ENCODE measurements around the gene MEX3C. TPM values are rescaled to one million over a fixed set of nuclear protein-coding genes. Genes with fewer than 3 reads are reported as not detected.

MEX3C gene
- total RNA-seq, 4 donors from 2014 or later = 30.6 to 44.7 (median 33.2) TPM

GRCh38 chr18:51164761-51165281, 32.7 kb downstream of the MEX3C start:
- no peak for DNase-seq
- no peaks in the 10 kb centered on the region for H3K4me1 ChIP-seq
- no peaks in the 10 kb centered on the region for H3K9me3 ChIP-seq
- TF ChIP-seq CTCF (IDR thresholded peaks at IDR 0.05) (no peak), POLR2A (IDR thresholded peaks at IDR 0.05) (no peak)
- no peaks in the 10 kb centered on the region for H3K36me3 ChIP-seq
- no peaks in the 10 kb centered on the region for H3K27me3 ChIP-seq
- no peak overlapping the region for H3K27ac ChIP-seq
- no peak overlapping the region for H3K4me3 ChIP-seq (replicated peaks in 1 of 3)
- intact Hi-C loops (cut with DNase I) = no loop called here
- 90 to 100% methylated on average over 2 of the region's 2 CpGs for WGBS, 2 donors

DNA sequence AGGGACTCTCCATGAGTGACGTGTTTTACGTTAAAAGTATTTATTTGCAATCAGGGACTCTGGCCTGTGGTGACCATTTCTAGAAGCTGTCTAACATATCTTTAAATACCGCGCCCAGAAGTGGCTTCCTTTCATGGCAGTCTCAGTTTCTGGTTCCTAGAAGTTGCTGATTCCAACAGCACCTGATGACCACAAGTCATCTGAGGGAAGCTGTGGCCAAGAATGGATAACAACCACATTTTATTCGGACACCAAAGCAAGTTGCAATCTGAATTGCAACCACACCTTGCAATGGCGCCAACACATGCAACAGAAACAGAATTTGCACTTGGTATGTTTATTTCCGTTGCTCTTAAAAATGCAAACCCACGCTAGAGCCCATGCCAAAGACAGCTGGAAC, 33.1 kb downstream of the MEX3C start:
- H3K27ac ChIP-seq = no peak overlapping the region
- H3K4me3 ChIP-seq (replicated peaks in 1 of 3) = no peak overlapping the region

GRCh38 chr18:51163543-51163942, 33.9 kb downstream of the MEX3C start:
- H3K4me1 ChIP-seq = no peaks in the 10 kb centered on the region
- H3K27me3 ChIP-seq = no peaks in the 10 kb centered on the region
- no peak for TF ChIP-seq CTCF (IDR thresholded peaks at IDR 0.05)
- TF ChIP-seq POLR2A (IDR thresholded peaks at IDR 0.05) = no peak
- H3K36me3 ChIP-seq = no peaks in the 10 kb centered on the region
- DNase-seq = no peak
- no peaks in the 10 kb centered on the region for H3K9me3 ChIP-seq
- H3K27ac ChIP-seq = no peak overlapping the region
- WGBS, 2 donors = 93 to 96% methylated on average over 3 of the region's 3 CpGs
- no peak overlapping the region for H3K4me3 ChIP-seq (replicated peaks in 1 of 3)
- intact Hi-C loops (cut with DNase I) = no loop called here

More for the DNA sequence above, 33.1 kb downstream of the MEX3C start:
- DNase-seq = no peak
- TF ChIP-seq POLR2A (IDR thresholded peaks at IDR 0.05) (no peak), CTCF (IDR thresholded peaks at IDR 0.05) (no peak)
- Histone ChIP-seq H3K4me1 (no peaks in the 10 kb centered on the region), H3K36me3 (no peaks in the 10 kb centered on the region), H3K9me3 (no peaks in the 10 kb centered on the region), H3K27me3 (no peaks in the 10 kb centered on the region)
- 85 to 89% methylated on average over 8 of the region's 8 CpGs for WGBS, 2 donors
- intact Hi-C loops (cut with DNase I) = no loop called here

GRCh38 chr18:51162617-51163016, 34.9 kb downstream of the MEX3C start:
- H3K4me1 ChIP-seq = no peaks in the 10 kb centered on the region
- no peaks in the 10 kb centered on the region for H3K27me3 ChIP-seq
- WGBS, 2 donors = 79% methylated on average over 3 of the region's 3 CpGs
- H3K36me3 ChIP-seq = no peaks in the 10 kb centered on the region
- H3K9me3 ChIP-seq = no peaks in the 10 kb centered on the region
- intact Hi-C loops (cut with DNase I) = no loop called here
- no peak for TF ChIP-seq CTCF (IDR thresholded peaks at IDR 0.05)
- TF ChIP-seq POLR2A (IDR thresholded peaks at IDR 0.05) = no peak
- no peak overlapping the region for H3K4me3 ChIP-seq (replicated peaks in 1 of 3)
- no peak for DNase-seq
- H3K27ac ChIP-seq = no peak overlapping the region

- no peak for DNase-seq
- WGBS, 2 donors = 85 to 94% methylated on average over 4 to 5 of the region's 5 CpGs
- intact Hi-C loops (cut with DNase I) = no loop called here
- Histone ChIP-seq H3K27me3 (no peaks in the 10 kb centered on the region), H3K9me3 (no peaks in the 10 kb centered on the region), H3K4me1 (no peaks in the 10 kb centered on the region), H3K36me3 (no peaks in the 10 kb centered on the region), H3K4me3 (replicated peaks in 1 of 3) (no peak overlapping the region), H3K27ac (no peak overlapping the region)
- no peak for TF ChIP-seq POLR2A (IDR thresholded peaks at IDR 0.05)
- TF ChIP-seq CTCF (IDR thresholded peaks at IDR 0.05) = no peak
These were observed 36.8 kb downstream of the MEX3C start for GRCh38 chr18:51160646-51161045.

Data from thyroid gland (tissue), 4 donors.